Ureter (tissue), 1 donor: ENCODE measurements around the gene LAMTOR1. TPM values are rescaled to one million over a fixed set of nuclear protein-coding genes. Genes with fewer than 3 reads are reported as not detected.

Experiments
- DNase-seq: peaks from one replicate; pipeline ENCODE4 v3.0.0-alpha.2; 2020; ENCODE audit warnings: low spot score
- total RNA-seq: library from RNA; stranded (reverse); gene quantifications from one replicate; pipeline ENCODE4 v1.2.4, GENCODE V29; 2023
- donor health status: DM: yes; HTN: yes; CAD: no.

The LAMTOR1 gene
- total RNA-seq, 1 donor from 2014 or later = 92.2 TPM

- no peak for DNase-seq
These were observed 16.1 kb upstream of the LAMTOR1 start for GRCh38 chr11:72119198-72119597.

- DNase-seq = no peak
These were observed 13.1 kb upstream of the LAMTOR1 start for GRCh38 chr11:72116019-72116755.

GRCh38 chr11:72114570-72114969, 11.5 kb upstream of the LAMTOR1 start:
- no peak for DNase-seq

DNA sequence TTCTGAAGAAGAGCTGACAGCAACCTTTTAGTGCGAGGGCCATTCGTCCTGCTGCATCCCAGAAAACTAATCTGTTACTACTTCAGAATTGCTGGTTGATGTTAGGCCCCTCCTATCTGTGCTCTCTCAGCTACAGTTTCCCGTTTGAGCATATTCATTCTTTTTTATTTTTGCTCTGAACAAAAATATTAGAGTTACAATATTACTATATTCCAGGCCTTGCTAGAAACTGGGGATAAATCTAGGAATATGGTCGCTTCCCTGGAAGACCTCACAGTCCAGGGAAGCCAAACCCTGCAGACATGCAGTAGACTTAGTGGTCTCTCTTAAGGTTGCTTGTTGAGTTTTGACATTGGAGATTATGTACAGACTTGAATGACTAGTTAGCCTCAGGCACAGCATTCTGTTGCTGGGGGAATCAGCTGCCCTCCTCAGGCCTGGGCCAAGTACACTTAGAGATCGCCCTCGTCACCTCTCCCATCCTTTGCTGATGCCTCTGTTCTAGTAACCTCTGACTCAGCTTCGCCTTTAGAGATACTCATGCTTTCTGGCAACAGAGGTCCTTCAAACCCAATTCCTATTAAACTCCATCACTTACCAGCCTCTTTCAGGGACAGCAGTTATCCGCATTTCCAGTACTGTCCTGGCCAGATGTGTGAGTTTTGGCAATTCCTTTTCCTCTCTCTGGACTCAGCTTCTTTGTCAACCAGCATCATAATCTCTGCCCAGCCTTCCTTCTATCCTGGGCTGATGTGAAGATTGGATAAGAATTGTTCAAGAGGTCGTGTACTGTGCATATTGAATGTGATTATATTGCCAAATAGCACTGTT, 10.1 kb upstream of the LAMTOR1 start:
- no peak for DNase-seq

- DNase-seq = peak; percentile 99
These were observed 9.3 kb upstream of the LAMTOR1 start, which contains the start of gene ANAPC15 for GRCh38 chr11:72112143-72112977. ANAPC15 (minus strand) TSS chr11:72112695; CDS start chr11:72111276, 1,419 bp downstream.

- DNase-seq = no peak
These were observed 8.4 kb upstream of the LAMTOR1 start for GRCh38 chr11:72111300-72112142.

DNA sequence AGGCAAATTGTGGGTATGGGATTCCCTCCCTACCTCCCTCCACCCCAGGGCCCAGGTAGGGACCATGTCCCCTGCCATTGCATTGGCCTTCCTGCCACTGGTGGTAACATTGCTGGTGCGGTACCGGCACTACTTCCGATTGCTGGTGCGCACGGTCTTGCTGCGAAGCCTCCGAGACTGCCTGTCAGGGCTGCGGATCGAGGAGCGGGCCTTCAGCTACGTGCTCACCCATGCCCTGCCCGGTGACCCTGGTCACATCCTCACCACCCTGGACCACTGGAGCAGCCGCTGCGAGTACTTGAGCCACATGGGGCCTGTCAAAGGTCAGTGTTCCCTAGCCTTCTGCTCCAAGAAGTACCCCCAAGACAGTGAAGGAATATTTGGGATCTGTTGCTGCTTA, 2.8 kb upstream of the LAMTOR1 start, which contains the start of gene TOMT:
Gene TOMT, plus strand, starts transcription at position 37 of the 400 bp plus-strand sequence. Its CDS starts 28 bp downstream, at position 65.
- DNase-seq = no peak

DNA sequence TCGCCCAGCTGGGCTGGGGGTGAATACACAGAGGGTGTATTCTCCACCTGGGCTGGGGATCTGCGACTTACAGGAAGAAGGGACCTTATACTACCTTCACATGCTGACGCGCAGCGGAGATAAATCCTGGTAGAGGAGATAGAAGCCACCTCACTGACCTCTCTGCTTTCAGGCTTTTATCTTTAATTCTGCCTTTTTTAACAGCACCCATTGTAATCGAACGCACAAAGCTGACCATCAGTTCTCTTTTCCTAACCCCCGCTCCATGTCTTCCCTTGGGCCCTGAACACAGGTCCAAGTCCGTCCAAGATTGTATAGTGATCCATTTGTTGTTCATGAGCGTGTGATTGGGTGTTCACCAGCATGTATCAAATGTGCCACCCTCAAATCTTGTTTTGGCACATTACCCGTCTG, 664 bp upstream of the LAMTOR1 start:
- DNase-seq = no peak

- DNase-seq = no peak
These were observed 509 bp downstream of the LAMTOR1 start for GRCh38 chr11:72102631-72102945.

- DNase-seq = no peak
These were observed 935 bp downstream of the LAMTOR1 start for GRCh38 chr11:72102162-72102561.

DNA sequence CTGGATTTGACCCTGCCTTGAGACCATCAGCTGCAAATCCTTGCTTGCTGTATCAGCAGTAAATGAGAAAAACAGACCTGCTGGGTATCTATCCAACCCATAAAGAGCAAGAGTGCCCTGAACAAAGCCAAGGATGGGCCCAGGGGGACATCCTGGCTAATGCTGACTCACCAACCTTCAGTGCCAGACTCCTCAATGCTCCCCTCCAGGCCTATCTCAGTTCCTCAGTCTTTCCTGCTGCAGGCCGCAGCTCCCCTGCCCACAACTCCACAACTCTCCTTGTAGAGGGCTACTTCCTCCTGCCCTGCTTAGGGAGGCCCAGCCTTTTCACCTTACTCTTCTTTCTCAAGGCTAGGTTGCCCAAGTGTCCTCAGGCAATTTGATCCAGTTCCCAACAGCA, 2.6 kb downstream of the LAMTOR1 start:
- no peak for DNase-seq

- DNase-seq = no peak
These were observed 3.1 kb downstream of the LAMTOR1 start for GRCh38 chr11:72100009-72100408.

DNA sequence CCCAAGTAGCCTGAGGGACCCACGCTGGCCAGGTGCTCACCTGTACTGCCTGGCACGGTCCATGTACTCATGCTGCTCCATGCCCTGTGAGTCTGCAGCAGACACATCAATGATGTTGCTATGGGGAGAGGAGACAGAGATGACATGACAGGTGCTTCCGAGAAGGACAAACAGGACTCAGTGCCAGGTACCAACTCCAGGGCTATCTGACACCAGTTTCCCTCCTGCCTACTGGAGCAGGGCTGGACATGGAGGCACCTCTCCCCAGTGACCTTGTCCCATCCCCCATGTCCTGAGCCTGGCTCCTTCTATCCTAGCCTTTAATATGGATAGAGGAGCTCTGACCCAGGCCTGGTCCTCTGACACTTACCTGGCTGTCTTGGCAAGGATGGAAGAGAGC, 4.4 kb downstream of the LAMTOR1 start:
- no peak for DNase-seq

DNA sequence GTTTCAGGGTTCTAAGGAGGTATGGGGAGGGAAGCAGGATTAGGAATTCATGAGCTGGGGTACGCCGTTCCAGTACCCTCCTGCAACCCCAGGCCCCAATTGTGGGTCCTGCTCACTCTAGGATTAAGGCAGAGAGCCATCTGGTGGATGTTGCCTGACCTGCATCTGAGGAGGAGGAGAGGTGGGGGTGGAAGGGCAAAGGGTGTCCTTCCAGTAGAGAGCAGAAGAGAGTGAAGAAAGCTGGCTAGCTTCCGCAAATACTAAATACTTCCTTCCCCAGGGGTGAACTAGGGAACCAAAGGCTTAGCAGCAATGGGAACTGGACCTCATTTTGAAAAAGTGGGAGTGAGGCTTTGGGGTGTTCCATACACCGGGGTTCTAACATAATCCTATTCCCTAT, 11.8 kb downstream of the LAMTOR1 start:
- DNase-seq = peak; percentile 82

DNA sequence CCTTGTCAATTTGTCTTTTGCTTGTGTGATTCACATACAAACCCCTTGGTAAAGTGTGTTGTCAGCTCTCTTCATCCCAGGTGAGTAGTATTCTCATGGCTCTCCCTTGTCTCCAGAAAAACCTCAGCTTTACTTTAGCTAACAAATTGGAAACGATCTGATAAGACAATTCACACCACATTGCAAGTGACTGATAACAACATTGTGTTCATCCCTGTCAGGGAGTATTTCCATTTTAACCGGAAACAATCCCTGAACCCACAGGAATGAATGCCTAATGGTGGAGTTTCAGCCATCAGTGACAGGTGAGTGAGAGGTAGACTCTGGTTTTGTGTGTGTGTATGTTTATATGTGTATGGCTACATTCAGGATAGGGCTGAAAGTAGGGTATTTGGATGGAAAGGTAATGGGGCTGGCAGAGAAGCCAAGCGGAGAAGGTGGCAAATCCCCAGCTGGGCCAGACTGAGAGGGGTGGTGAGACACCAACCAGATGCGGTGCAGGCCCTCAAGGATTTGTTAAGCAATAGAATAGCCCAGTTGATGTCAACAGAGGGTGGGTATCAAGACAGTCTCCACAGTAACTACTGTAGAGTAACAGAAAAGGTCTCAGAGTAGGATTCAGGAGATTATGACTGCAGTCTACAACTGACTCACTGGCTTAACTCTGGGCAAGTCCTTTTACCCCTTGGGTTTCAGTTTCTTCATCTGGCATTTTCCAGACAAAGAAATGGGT, 14.9 kb downstream of the LAMTOR1 start:
- DNase-seq = no peak

DNA sequence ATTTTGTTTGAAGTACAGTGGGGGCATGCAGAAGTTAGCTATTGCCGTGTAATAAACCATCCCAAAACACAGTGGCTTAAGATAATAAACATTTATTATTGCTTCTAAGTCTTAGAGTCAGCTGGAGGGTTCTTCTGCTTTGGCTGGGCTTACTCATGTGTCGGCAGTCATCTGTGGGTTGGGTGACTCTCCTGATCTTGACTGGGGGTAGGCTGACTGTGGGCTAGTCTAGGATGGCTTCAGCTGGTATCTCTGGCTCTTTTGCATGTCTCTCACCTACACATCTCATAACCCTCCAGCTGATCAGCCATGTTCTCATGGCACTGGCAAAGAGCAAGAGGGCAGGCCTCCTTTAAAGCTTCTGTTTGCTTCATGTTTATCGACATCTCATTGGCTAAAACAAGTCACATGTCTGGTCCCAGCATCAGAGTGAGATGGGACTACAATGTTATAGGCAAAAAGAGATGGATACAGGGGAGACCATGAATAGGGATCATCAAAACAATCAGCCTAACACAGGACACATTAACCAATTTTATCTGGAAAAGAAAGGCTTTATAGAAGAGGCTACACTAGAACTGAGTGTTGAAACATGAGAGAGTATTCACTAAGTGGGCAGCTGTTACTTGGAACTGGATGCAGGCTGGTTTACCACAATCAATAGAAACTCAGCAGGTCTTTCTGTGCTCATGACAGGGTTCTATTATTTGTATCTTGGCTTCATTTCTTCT, 17.3 kb downstream of the LAMTOR1 start:
- DNase-seq = no peak

GRCh38 chr11:72084965-72085364, 18.1 kb downstream of the LAMTOR1 start:
- DNase-seq = no peak

GRCh38 chr11:72084076-72084475, 19.0 kb downstream of the LAMTOR1 start:
- no peak for DNase-seq

DNA sequence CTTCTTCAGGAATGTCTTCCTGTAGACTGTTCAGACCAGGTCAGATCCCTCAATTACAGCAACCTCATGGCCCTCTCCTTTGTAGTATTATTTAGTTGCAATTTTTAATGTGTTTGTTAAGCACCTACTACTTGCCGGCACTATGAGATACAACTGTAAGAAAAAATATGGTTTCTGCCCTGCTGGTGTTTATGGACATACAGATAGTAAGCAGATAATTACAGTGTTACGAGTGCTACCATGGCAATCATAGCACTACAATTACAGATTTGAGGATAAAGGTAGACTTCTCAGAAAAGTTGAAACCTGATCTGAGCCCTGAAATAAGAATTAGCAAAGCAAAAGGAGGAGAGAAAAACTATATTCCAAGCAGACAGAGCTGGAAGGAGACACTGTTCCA, 19.7 kb downstream of the LAMTOR1 start:
- DNase-seq = no peak
